GM12874 (cell line): ENCODE results near the gene ANXA11.

Experiments used
- CTCF ChIP-seq: IDR thresholded peaks from 2 replicates; pipeline ENCODE4 v1.5.1; 2011; ENCODE audit warnings: low read depth, mild to moderate bottlenecking, control low read depth, low read length, moderate library complexity; ENCODE audit not compliant: insufficient read depth

Gene ANXA11

GRCh38 chr10:80199828-80200227 is 5.5 kb downstream of the ANXA11 start:
- TF ChIP-seq CTCF, result no peak

GRCh38 chr10:80197972-80198916 is 7.1 kb downstream of the ANXA11 start:
- TF ChIP-seq CTCF, result no peak

GRCh38 chr10:80196950-80197315 is 8.4 kb downstream of the ANXA11 start:
- TF ChIP-seq CTCF, result no peak

GRCh38 chr10:80196270-80196949 is 8.9 kb downstream of the ANXA11 start:
- no peak for TF ChIP-seq CTCF

GRCh38 chr10:80195046-80195574 is 10.2 kb downstream of the ANXA11 start:
- no peak for TF ChIP-seq CTCF

GRCh38 chr10:80194373-80195045 is 10.8 kb downstream of the ANXA11 start:
- no peak for TF ChIP-seq CTCF

- no peak for TF ChIP-seq CTCF
Measured at GRCh38 chr10:80192553-80192952, 12.8 kb downstream of the ANXA11 start.
